GM18526 (cell line): ENCODE data around the gene SNAPC2.

Source experiments
- POLR2A ChIP-seq: IDR thresholded peaks from 3 replicates; pipeline ENCODE4 v1.6.1; 2011; ENCODE audit not compliant: insufficient read length; ENCODE audit errors: extremely low read depth

Gene SNAPC2

DNA sequence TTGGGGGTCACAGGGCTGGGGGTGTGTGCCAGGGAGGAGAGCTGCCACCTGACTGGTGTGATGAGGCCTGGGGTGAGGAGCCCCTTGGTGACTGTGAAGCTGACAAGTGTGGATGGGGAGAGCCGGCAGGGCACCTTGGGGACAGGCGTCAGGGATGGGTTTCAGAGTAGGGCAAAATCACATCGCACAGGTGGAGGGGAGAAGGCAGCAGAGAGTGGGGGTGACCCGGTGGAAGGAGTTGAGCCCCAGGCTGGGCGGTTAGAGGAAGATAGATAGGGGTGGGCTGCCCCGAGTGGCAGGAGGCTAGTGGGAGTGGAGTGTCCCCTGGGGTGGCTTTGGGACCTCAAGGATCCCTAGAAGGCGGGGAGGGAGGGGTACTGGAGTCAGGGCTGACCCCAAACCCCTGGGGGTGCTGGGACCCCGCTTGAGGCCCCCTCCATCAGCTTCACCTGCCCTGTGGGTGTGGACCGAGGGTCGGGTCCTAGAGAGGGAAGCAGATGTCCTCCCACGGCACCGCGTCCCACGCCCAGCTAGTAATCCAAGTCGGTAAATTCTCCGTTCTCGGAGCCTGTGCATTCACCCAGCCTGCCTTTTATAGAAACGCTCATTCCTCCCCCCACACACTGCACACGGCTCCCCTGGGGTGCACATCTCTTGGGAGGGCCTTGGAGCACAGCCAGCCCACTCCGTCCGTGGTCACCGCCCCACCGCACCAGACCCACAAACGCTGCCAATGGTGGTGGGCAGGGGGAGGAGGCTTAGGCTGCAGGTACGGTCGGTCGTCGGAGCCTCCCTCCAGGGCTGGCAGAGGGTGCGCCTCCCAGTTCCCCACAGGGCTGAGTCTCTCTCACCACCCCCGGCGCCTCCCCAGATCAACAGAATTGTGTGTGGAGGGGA lies 3.4 kb downstream of the SNAPC2 start:
- no peak for TF ChIP-seq POLR2A

DNA sequence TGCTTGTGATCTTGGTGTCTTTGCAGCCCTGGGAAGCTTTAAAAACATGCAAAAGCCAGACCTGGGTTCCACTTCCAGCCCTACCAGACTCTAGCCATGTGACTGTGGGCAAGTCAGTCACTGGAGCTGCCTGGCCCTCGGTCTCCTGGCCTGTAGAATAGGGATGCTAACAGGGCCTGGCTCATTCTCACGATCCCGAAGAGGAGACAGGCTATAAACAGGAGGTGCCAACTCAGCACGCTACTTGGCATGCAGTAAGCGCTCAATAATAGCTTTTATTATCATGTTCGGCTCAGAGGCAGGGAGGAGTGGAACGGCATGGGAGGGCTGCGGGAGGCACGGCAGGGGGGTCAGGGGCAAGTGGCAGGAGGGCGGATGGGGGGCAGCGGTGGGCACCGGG lies 4.1 kb downstream of the SNAPC2 start:
- TF ChIP-seq POLR2A = no peak

DNA sequence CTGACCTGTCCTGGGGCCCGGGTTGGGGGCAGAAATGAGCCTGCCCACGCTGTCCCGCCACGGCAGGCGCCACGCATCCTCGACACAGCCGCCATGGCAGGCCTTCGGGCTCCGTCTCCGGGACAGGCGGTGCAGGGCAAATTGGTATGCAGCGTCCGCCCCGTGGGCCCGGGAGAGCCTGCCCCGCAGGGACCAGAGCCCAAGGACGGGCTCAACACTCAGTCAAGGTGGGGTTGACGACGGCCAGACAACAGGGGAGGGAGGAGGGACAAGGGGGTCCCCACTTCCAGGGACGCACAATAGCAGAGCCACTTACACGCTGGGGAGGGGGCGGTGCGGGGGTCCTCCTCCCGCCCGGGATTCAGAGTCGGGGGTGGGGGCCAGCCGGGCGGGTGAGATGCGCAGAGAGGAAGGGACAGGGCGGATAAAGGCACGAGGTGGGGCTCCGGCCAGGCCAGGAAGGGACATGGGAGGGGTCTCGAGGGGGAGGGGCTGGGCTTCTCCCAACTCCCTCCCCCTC lies 4.6 kb downstream of the SNAPC2 start:
- no peak for TF ChIP-seq POLR2A

DNA sequence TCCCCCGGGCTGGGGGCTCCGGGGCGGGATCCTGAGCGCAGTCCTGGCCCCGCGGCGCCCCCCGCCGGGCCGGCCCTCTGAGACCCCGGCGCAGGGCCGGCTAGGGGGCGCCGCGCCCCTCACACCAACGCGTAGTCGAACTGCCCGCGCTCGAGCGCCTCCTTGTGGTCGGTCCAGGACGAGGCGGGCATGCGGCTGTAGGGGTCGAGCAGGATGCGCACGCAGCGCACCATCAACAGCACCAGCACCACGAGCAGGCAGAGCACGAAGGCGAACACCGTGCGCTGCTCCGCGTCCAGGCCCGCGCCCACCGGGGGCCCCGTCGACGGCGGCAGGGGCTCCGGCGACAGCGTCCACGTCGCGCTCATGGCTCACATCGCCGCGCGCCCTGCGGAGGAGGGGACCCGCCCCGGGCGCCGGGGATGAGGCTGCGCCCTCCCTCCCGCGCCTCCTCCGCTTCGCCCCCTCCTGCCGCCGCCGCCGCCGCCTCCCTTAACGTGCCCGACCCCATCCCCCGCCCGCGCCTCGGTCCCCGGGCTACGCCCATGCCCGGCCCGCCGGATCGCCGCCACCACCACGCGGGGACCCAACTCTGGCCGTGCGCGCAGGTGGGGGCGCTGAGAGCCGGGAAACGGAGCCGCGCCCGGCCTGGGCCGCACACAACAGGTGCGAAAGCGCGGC lies 5.2 kb downstream of the SNAPC2 start:
- no peak for TF ChIP-seq POLR2A

DNA sequence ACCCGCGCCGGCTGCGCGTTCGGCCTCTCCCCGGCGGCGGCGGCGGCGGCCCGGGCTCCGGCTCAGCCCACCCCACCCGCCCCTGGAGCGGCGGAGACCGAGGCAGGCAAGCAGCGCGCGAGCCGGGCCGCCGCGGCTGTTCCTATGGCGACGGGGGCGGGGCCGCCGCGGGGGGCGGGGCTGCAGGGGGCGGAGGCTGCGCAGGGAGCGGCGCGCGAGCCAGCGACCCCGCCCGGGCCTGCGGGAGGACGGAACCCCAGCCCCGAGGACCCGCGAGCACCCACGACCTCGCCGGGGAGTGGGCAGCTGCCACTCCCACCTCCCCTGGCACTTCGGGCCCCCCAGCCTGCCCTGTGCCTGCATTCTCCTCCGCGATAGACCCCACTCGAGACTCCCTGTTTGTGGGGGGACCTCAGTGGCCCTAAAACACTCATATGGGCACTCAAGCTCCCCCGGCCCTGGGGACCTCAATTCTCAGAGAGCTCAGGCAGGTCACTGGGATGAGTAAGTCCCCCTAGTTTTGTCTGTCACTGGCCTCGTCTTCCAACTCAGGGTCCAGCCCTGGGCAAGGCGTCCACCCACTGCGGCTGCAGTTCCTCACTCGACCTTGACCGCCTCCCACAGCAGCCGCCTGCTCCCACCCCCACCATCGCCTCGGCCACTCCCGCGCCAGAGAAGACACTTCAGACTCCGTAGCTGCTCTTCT lies 6.0 kb downstream of the SNAPC2 start, which contains the start of gene CTXN1:
Gene CTXN1 (minus strand): TSS at position 115 of the 706 bp plus-strand sequence. CDS start 597 bp downstream, outside the sequence.
- TF ChIP-seq POLR2A = no peak

DNA sequence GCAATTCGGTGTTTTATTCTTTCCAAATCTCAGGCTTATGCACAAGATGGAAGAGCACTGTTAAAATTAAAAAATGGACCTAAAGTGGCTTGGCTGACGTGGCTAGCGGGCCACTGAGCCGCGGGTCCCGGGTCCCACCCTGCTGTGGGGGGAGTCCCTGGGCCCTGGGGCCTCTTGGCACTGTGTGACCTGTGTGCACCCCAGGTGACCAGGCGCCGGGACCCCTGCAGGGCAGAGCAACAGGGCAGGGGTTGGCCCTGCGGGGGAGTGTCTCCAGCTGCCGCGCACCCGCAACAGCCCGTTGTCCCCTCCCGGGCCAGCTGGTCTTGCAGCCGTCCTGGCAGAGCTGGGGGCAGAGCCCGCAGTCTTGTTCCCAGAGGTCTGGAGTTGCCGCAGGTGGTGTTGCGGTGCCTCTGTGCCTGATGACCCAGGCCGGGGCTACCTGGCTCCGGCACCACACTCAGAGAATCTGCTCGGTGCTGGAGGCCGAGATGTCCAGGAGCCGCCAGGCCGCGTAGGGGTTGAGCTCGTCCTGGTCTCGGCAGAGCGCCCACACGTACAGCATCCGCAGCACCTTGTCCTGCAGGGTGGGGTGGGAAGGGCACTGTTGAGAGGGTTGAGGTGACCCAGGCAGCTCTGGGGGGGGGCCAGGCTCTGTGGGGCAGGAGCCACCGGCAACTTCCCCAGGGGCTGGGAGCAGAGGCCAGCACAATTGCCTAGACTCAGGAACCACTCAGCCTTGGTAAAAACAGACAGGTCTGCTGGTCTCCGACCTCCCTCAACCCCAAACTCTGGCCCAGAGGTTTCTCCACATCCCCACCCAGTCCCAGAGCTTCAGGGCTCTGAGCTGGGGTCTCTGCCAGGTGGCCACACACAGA lies 6.8 kb downstream of the SNAPC2 start:
- no peak for TF ChIP-seq POLR2A

DNA sequence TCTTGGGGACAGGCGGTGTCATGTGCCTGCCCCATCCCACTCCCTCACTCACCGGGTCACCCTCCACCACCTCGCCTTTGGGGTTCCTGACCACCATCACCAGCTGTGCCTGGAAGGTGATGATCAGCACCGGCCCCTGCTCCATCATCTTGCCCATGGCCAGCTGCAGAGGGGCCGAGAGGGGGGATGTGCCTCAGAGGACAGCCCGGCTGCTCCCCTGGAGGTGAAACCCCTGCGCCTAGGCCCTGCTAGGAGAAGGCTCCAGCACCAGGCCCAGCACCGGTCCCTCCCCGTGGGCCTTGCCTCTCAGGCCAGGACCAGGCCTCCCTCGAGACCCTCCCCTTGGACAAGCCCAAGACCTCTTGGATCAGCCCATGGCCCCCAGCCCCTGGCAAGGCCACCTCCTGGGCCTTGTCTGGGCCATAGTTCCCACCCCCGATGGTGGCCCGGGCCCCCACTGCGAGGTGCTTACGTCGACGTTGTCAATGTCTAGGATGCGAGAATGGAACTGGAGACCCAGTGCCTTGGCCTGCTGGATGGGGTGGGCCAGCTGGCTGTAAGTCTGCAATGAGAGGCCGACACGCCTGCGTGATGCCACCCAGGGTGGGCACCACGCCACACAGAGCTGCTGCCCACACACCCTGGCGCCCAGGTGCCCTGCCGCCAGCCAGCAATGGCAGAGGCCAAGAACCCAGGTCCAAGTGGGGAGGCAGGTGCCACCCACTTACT lies 7.6 kb downstream of the SNAPC2 start:
- no peak for TF ChIP-seq POLR2A

DNA sequence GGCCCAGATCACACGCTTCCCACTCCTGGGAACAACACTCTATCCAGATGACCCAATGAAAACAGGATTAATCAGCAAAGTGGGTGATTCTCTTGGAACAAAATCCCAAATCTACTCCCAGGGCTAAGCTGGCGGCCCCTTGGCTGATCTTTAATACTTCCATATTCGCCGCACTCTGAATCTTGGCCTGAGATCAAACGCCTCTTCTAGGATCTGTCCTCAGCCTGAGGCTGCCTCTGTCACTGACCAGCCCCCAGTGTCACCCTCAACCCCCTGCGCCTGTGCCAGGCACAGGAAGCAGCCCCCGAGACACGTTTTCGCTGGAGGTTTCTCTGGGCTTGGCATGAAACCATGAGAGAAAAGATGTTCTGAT lies 8.2 kb downstream of the SNAPC2 start:
- TF ChIP-seq POLR2A = no peak

DNA sequence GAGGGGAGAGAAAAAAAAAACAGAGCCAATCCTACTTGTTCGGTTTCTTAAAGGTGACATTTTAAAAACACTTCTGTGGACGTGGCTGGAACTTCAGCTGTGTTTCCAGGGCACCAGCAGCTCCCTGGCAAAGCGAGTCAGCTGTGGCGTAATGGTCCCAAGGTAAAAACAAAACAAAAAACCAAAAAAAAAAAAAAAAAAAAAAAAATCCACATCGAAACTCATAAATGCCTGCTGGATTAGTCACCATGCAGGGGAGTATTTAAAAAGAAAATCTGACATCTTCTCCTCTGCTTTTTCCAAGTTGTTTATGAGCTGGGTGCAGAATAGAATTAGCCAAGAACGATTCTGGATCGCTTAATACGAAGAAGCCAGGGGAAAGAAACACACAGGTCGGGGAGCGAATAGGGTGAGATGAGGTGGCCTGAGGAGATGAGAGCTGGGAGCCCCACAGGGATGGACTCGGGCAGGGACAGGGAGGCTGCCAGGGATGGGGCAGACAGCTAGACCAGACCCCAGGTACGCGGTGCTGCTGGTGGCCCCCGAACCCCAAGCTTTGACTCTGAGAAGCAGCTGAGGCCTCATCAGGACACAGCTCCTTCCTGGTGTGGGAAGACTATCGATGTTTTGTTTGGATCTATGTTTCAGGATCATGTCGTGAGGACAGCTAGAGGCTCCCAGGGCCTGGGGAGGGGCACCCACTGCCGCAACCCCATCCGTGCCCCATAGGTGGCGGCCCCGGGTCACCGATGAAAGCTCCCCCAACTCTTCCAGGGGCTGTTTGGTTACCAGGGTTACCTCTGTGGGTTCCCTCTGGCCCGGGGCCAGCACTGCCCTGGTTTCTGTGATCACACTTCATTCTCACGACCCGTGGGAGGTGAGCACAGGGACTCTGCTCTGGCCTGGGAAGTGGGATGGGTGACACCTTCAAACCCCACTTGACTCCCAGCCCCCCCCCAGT lies 8.9 kb downstream of the SNAPC2 start:
- no peak for TF ChIP-seq POLR2A

DNA sequence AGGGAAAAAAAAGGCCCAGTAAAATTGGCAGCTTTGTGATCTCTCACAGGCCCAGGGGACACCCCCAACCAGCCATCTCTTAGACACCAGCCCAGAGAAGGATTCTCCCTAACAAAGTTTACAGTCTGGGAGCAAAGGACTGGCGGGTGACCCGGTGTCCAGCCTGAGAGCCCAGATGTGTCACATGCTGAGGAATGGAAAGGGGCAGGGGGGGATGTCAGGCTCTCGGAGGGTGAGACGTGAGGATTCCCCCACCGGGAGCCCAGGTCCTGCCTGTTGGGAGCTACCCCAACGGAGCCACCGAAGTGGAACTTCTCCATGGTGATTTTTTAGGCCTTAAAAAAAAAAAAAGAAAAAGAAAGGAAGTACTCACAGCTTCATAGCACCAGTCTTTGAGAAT lies 10.6 kb downstream of the SNAPC2 start:
- TF ChIP-seq POLR2A = no peak

DNA sequence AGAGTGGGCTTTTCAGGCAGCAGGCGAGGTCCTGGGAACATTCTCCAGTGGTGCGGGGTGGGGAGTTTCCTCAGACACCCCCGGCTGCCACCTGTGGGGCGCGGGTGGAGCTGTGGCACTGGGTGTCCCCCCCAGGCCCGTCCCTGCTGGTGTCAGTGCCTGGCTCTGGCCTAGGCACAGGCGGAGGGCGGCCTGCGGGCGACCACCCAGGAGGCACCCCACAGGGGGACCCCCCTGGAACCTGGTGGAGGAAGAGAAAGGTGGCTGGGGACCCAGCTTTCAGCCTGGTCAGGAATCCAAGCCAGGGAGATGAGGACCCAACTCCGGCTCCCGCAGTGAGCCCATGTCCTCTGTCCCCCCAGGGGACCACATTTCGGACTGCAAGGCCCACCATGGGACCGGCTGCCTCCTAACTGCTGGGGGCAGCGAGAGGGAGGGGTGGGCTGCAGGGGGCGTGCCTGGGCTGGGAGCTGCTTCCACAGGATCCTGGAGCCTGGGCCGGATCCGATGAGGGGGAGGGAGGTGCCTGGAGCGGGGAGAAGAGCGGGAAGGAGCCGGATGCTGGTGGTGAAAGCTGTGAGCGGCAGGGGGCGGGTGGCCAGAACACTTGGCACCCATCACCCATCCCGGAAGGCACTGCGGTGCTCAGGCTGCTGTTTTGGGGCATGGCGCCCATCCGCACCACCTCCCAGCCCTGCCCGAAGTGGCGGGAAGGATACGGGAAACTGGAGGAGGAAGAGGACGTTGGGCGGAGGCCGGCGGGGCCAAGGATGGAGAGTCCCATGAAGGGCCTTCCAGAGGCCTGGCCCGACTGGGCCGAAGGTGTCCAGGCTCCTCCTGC lies 11.3 kb downstream of the SNAPC2 start:
- no peak for TF ChIP-seq POLR2A
